Stimulated activated CD8-positive, alpha-beta memory T cell treated with anti-CD3 and anti-CD28 coated beads, Interleukin-15, amount 100 ng/mL, for 1 hour (primary cell): ENCODE data around the gene NPC1L1.

ENCODE experiments used
- DNase-seq: peaks from one replicate; pipeline ENCODE4 v3.0.0-alpha.2; 2020; ENCODE audit warnings: low read depth

The NPC1L1 gene

GRCh38 chr7:44498230-44498954 lies 42.7 kb downstream of the NPC1L1 start:
- DNase-seq, result no peak

GRCh38 chr7:44497155-44498027 lies 43.7 kb downstream of the NPC1L1 start:
- no peak for DNase-seq

- DNase-seq, result no peak
Observed at GRCh38 chr7:44496385-44496784, 44.7 kb downstream of the NPC1L1 start.

- no peak for DNase-seq
Observed at GRCh38 chr7:44494960-44495359, 46.2 kb downstream of the NPC1L1 start.

GRCh38 chr7:44491229-44491628 lies 49.9 kb downstream of the NPC1L1 start:
- DNase-seq, result no peak

- DNase-seq, result peak; percentile 75
Observed at GRCh38 chr7:44490351-44491200, 50.6 kb downstream of the NPC1L1 start, which contains the start of gene NUDCD3. NUDCD3 (minus strand) TSS chr7:44490658; CDS start chr7:44490600, 58 bp downstream.

GRCh38 chr7:44489955-44490350 lies 51.2 kb downstream of the NPC1L1 start:
- no peak for DNase-seq

GRCh38 chr7:44488955-44489354 lies 52.2 kb downstream of the NPC1L1 start:
- DNase-seq, result no peak

- DNase-seq, result no peak
Observed at GRCh38 chr7:44486693-44487092, 54.4 kb downstream of the NPC1L1 start.

- no peak for DNase-seq
Observed at GRCh38 chr7:44486001-44486400, 55.1 kb downstream of the NPC1L1 start.

- DNase-seq, result no peak
Observed at GRCh38 chr7:44484482-44485313, 56.4 kb downstream of the NPC1L1 start.

- DNase-seq, result no peak
Observed at GRCh38 chr7:44482502-44483485, 58.3 kb downstream of the NPC1L1 start.

- no peak for DNase-seq
Observed at GRCh38 chr7:44477938-44478337, 63.2 kb downstream of the NPC1L1 start.

GRCh38 chr7:44477063-44477830 lies 63.9 kb downstream of the NPC1L1 start:
- DNase-seq, result peak; percentile 12

- no peak for DNase-seq
Observed at GRCh38 chr7:44476313-44476712, 64.8 kb downstream of the NPC1L1 start.

- no peak for DNase-seq
Observed at GRCh38 chr7:44473295-44473694, 67.8 kb downstream of the NPC1L1 start.

GRCh38 chr7:44472843-44473242 lies 68.3 kb downstream of the NPC1L1 start:
- no peak for DNase-seq

GRCh38 chr7:44471850-44472249 lies 69.3 kb downstream of the NPC1L1 start:
- DNase-seq, result no peak

- no peak for DNase-seq
Observed at GRCh38 chr7:44471436-44471835, 69.7 kb downstream of the NPC1L1 start.
